HG03439 (cell line): ENCODE results near the gene CYP24A1.
A peak's percentile ranks its signal among the peaks of the same experiment; 100 is the strongest.

ENCODE experiments used
- ATAC-seq: cut with Tn5 transposase; IDR thresholded peaks from one replicate; pipeline ENCODE4 v1.9.1; 2021; ENCODE audit warnings: mild to moderate bottlenecking, moderate library complexity; ENCODE audit not compliant: unreplicated experiment

The CYP24A1 gene

DNA sequence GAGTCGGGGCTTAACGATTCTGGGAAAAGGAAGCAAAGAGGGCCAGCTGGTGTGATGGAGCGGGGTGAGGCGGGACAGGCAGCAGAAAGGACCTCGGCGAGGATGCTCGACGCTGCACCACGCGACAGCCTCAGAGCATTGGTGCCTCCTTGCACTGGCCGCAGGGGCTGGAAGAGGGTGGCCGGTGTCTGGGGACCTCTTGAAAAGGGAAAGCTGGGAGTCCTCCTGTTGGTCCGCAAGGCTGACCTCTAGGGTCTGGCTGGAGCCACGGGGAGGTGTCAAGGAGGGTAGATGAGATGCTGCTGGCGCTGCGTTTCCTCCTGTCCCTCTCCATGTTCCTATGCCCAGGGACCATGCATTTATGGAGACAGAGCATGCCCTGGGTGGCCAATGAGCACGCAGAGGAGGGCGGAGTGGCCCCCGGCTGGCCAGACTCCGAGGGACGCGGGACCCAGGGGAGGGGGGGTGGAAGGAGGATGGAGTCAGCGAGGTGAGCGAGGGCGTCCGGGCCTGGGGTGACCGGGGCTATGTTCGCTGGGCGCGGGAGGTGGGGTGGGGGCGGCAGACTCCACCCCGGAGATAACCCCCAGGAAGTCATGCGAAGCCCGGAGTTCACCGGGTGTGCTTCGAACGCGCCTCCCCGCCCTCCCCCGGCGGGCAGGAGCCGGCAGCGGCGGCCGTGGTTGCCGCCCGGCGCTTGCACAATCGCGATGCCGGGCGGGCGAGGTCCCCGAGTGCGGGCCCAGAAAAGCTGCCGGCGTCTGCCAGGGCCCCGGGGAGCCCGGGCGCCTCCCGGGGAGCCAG is at the start of gene CYP24A1:
Gene CYP24A1, minus strand, starts transcription at position 334 of the 804 bp plus-strand sequence. CDS start 407 bp downstream, outside the sequence.
- ATAC-seq: no peak

DNA sequence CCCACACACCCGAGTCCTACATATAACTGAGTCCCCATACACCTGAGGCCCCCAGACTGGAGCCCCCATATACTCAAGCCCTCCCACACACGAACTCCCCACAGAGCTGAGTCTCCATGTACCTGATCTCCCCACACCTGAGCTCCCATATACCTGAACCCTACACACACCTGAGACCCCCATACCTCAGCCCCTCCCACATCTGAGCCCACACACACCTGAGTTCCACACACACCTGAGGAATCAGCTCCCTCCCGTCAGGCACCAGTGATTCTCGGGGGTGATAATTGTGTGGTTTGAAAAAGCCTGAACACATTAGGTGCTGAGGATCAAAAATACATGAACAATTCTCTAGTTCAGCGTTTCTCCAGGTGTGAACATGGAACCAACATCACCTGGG is 49.5 kb upstream of the CYP24A1 start:
- no peak for ATAC-seq

DNA sequence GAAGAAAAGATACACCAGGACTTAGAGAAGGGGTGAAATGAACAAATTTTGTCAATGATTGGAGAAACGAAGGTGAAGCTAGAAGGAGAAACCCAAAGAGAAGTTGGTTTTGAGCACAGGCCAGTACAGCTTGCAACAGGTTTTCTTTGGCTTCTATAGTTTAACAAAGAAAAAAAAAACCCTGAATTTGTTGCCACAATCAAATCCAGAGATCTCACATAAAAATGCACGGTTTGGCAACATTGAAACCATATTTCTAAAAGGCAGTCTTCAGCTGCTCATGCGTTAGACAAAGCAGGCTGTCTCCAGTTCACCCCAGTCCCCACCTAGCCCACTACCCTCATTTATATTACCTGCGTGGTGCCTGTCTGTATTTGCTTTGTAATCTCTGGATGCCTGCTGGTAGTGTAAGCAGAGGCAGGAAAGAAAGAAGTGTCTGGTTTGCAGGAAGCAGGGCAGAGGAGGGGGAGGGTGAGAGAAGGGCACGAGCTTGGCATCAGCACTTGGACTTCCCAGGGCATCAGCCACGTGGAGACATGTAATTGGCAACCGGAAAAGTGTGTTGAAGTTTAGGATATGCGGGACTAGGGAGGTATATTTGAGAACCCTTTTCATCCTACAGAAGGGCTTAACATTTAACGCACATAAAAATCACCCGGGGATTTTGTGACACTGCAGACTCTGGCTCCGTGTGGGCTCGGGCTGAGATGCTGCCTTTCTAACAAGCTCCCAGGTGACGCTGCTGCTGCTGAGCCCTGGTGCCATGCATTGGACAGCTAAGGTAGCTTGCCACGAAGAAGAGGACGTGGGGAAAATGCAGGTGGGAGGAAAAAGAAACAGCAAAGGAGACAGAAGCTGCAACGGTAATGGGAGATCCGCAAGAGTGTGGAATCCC is 48.5 kb upstream of the CYP24A1 start:
- ATAC-seq: no peak

DNA sequence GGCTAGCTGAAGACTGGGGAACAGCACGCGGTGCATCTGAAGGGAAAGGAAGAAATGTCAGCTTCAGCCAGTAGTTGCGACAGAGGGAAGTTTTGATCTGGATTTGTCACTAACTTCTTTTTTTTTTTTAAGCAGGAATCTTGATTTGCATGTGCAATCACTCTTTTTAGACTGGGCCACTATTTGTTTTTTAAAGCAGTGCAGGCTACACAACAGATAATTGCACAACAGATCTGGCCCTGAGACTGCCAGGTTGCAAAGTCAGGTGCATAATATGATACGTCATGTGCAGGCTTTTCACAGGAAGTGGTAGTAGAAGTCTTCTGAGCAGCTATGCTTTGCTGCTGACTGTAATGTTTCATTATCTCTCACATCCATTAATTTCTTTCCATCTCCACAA is 47.6 kb upstream of the CYP24A1 start:
- no peak for ATAC-seq

DNA sequence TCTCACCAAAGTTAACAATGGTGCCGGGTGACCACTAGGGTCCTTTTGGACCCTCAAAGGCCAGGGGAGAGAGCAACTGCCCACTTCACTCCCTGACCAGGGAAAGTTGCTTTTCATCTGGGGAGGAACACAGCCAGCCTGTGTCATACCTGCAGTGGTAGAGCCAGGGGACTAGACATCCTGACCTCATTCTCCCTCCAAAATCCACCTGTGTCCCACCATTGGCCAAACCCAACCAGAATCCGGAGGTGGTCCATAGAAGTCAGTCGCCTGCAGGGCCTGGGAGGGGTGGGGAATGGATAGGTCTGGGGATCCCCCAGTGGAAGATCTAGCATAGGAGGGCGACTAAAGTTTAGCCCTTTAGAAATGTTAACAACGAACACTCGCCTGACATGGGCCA is 46.9 kb upstream of the CYP24A1 start:
- ATAC-seq: no peak

DNA sequence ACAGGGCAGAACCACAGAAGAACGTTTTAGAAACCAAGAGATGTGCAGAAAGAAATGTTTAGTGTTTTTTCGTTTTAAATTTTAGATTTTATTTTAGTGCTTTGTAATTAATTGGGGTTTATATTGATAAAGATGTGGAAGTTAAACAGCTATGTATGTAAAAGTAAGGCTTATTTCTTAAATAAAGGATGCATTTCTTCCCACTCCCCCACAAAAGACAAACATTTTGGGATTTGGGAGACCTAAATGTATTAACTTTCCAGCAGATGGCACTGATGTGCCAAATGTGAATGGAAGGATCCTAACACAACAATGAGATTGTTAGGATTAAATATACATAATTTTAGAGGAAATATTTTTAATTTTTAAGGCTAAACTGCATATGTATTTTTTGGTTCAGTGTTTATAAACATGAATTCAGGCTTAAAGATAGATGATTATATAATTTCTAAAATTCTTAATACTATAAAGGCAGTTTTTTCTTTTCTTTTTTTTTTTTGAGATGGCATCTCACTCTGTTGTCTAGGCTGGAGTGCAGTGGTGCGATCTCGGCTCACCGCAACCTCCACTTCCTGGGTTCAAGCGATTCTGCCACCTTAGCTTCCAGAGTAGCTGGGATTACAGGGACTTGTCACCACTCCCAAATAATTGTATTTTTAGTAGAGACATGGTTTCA is 46.1 kb upstream of the CYP24A1 start:
- ATAC-seq: no peak

DNA sequence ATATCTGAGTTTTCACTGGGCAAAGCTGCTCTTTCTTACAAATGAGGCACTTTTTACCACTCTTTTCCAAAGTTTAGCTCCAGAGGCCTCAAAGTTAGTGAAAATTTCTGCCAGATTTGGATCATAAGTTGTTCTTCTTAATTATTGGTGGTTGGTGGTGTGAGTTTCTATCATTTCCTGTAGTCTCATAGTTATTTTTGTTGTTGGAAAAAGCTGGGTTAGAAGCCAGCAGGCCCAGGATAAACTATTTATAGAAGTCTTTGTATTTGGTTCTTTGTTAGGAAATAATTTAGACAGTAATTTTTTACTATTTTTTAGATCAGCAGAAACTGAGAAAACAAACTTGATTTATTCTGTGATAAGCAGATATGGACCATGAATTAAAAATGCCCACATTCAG is 44.7 kb upstream of the CYP24A1 start:
- no peak for ATAC-seq

DNA sequence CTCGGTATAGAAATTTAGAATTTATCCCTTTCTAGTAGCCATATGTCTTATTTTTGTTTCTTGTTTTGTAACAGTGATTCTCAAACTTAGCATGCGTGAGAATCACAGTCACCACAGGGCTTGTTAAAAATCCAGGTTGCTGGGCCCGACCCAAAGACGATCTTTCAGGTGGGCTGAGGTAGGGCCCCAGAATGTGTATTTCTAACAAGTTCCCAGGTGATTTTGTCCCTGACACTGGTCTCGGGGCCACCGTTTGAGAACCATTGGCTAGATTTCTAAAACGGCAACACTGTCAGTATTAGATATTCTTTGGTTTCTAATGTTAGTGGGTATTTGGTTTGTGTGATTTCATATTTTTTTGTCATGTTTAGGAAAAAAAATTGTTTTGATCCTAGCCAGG is 44.0 kb upstream of the CYP24A1 start:
- no peak for ATAC-seq

DNA sequence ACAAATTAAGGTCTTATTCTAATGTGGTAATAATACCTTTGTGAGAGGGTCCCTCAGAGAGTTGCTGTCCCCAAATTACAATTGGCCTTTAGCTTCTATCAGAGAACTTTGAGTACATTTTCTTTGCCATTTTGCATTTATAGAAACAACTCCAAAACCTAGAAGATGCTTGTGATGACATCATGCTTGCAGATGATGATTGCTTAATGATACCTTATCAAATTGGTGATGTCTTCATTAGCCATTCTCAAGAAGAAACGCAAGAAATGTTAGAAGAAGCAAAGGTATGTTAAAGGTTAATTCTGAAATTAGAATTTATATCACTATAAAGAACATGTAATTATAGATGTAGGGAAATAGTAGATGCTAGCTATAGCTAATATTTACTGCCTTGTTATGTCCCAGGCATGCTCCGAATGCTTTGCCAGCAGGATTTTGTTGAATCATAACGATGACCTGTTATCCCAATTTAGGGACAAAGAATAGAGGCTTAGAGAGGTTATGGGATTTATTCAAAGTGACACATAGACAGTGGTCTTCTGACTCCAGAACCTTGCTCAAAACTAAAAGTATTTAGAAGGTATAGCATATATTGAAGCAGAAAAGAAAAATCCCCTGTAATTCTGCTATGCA is 41.5 kb upstream of the CYP24A1 start:
- ATAC-seq: no peak

DNA sequence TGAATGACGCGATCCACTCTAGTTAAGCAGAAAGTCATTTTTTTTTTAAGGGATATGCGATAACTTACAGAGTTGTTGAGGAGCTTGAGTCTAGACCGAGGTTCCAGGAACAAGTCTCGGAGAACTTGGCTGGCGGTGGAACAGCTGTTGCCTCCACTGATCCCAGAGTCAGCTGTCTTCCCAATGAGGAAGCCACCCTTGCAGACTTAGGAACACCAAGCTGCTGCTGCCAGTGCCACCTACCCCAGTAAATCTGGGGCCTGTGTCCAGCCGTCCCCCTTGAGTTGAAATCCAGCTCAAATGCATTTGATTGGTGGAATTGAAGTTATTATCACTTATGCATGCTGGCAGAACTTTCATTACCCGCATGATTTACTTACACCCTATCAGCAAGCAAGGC is 40.8 kb upstream of the CYP24A1 start:
- no peak for ATAC-seq

DNA sequence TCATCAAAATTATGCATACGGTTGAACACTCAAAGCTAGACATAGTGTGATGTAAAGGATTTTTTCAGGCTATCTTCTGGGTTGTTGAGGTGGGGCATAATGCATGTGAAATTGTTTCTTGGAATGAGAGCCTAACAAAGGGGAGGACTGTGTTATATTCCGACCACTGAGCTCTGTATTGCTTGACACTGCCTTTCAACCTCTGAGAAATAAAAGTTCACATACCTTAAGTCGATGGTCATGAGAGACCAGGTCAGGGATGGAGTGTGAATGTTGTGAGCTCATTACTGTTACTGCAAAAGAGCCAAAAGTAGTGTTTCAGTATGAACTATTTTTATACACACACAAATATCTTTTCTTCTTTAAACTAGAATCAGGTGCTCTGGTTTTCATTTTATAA is 39.1 kb upstream of the CYP24A1 start:
- no peak for ATAC-seq

DNA sequence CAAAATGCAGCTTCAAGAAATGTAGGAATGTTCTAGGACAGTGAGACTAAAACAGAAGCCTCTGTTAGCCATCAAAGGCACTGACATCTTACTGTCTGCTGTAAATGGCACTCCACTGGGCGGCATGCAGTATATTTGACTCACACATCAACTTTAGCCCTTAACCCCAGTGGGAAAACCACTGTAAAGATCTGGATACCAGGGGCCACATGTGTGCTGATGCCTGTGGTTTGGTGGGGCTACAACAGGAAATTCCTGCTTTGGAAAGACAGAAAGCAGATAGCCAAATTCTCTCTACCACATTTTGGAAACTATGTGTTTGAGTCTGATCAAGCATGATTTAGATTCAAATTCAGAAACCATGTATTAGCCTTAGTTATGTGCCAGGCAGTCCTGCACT is 38.4 kb upstream of the CYP24A1 start:
- ATAC-seq: no peak

DNA sequence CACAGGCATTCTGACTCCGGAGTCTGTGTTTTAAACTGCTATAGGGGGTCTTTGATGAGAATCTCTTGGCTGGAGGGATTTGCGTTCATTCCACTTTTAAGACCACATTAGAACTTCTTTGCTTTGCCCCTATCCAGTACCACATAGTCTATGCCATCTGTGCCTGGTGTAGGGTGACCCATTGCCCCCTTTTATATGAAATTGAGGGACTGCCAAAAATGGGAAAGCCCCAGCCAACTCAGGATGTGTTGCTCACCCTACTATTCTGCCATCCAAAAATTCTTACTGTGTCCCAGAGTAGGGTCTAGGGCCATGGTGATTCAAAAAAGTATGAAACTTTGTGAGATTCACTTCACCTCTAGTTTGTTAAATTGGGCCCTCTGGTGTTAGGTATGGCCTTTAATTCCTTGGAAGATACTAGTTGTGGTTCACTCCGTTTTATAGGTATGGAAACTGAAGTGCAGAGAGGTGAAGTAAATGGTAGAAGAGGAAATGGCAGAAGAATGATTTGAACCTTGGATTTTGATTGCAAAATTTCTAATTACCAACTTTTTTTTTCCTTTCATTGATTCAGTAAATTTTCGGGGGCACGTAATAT is 35.5 kb upstream of the CYP24A1 start:
- no peak for ATAC-seq

DNA sequence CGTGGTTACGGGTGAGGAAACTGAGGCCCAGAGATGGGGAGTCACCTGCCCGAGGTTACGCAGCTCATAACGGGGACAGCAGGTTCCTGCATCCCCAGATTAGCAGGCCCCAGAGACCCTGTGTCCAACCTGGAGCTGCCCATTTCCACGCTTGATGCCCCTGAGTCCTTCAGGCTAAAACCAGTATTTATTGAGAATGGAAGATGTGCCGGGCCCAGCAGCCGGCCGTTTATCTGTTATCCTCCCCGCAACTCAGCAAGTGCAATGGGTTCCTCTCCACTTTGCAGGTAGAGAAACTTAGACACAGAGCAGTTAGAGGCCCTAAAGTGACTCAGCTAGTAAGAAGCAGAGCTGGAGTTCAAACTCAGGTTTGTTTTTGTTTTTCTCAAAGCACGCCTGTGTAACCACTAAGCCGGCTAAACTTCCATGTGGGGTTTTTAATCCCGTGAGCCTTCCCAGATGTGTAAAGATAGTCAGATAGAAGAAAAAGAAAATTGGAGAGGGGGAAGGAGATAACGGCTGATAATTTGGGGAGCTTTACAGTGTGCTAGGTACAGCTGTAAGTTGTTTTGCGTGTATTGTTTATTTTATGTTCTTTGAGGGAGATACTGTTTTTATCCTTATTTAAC is 34.9 kb upstream of the CYP24A1 start:
- ATAC-seq: peak; percentile 13

DNA sequence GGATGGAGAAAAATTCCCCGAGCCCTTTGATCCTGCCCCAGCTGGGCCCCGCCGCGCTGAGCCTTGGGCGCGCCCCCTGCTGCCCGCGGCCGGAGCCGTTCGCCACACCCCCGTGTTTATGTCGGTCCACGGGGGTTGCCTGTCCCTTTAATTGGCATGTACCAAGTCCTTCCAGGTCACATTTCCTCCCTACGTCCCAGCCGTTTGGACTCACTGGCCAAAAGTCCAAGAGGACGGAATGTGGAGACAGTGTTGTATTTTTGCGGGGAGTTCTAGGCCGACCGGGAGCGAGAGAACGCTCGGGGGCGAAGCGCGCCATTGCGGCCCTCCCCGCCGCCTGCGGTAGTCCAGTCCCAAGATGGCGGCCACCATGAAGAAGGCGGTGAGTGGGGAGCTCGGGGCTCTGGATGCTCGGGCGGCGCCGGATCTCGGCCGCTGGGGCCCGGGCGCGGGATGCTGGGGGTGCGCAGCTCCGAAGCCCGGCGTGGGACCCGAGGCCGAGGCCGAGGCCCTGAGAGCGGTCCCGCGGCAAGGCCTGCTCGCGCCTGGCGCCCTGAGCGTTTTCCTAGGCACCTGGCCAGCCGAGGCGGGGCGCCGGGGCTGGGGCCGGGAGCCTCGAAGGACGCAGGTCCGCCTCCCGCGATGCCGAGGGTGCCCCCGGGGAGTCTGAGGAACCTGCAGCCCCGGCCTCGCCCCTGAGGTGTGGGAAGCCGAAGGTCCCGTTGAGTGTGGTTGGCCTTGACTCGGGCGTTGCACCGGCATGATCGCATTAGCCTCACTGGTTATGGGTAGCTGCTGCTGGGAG is 34.2 kb upstream of the CYP24A1 start, which contains the start of gene PFDN4:
Gene PFDN4, plus strand, starts transcription at position 345 of the 805 bp plus-strand sequence. Its CDS starts 14 bp downstream, at position 359.
- peak; percentile 94 for ATAC-seq

DNA sequence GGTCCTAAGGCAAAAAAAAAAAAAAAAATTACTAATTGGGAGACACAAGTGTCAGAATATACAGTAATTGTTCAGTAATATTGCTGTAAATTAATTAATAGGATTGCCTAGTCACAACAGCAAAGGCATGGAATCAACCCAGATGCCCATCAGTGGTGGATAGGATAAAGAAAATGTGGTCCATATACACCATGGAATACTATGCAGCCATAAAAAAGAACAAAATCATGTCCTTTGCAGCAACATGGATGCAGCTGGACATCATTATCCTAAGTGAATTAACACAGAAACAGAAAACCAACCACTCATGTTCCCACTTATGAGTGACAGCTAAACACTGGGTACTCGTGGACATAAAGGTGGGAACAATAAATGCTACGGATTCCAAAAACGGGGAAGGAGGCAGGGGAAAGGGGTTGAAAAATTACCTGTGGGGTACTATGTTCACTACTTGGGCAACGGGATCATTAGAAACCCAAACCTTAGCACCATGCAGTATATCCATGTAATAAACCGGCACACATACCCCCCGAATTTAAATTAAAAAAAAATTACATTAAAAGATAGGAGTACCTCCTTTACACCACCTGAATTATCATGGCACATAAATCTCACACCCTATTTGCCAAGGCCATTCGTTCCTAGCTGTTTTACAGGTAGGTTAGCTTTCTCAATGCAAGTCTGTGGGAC is 33.4 kb upstream of the CYP24A1 start:
- no peak for ATAC-seq

DNA sequence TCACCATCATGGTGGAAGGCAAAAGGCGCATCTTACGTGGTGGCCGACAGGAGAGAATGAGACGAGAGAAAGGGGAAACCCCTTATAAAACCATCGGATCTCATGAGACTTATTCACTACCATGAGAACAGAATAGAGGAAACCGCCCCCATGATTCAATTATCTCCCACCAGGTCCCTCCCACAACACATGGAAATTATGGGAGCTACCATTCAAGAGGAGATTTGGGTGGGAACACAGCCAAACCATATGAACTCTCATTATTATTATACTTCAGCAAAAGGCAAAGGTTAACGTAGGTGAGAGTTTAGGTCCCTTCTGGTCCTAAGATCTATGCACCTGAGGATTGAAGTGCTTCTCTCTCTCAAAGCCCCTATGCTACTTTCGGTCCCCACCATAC is 31.7 kb upstream of the CYP24A1 start:
- ATAC-seq: no peak

DNA sequence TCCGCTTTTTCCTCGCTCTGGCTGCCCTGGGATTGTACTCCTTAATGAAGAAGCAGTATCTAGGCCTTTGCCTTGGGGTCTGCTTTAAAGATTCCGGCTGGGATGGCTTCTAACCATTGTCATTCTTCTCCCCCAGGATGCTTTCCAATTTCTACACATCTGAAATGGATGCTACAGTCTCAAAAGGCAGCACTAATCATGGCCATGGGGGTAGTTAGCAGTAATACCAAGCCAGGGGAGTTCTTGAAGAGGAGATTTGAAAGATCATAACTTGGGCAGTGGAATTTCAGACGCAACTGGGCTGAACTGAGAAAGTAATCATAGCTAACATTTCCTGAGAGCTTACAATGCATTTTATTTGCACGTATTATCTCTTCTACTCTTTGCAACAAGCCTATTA is 30.7 kb upstream of the CYP24A1 start:
- no peak for ATAC-seq

DNA sequence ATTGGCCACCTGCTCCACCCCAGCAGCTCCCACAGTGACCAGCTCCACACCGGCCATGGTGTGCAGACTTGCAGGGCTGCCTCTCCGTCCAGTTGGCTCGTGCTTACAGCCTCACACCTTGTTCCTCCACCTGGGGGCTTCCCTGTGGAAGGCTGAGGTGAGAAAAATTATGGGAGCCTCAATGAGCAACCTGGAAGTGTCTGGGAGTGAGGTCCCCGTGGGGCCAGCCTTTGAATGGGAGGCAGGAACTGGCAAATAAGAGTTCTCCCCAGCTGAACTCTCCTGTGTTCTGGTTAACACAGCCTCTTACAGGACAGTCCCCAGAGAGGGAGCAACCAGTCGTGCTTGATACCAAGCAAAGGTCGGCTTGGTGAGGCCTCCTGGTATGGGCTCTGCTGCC is 30.3 kb upstream of the CYP24A1 start:
- ATAC-seq: no peak
